Transverse colon (tissue), 4 donors: ENCODE data around the gene SLC6A11. TPM values are rescaled to one million over a fixed set of nuclear protein-coding genes. Genes with fewer than 3 reads are reported as not detected.

ENCODE experiments used
- DNase-seq: peaks from one replicate; pipeline ENCODE4 v3.0.0-alpha.2; 2019
- H3K27ac ChIP-seq, 4 donors: fragments of 200-600 bp; sonication (generic); 2 replicates each; pipeline ENCODE4 v1.5.1; 2016 to 2018; ENCODE audit warnings: inconsistent platforms in 4 of 4
- H3K27me3 ChIP-seq: fragments of 200-600 bp; sonication (generic); 2 replicates; pipeline ENCODE4 v1.5.1; 2017; ENCODE audit warnings: inconsistent platforms
- H3K36me3 ChIP-seq, 4 donors: fragments of 200-600 bp; sonication (generic); 2 replicates each; pipeline ENCODE4 v1.5.1; 2017 to 2019; ENCODE audit warnings: inconsistent platforms in 4 of 4
- H3K4me1 ChIP-seq, 4 donors: fragments of 200-600 bp; sonication (generic); 2 replicates each; pipeline ENCODE4 v1.5.1; 2017 to 2020; ENCODE audit warnings: inconsistent platforms in 4 of 4
- H3K4me3 ChIP-seq, 4 donors: fragments of 200-600 bp; sonication (generic); 1 replicate in 1 of 4; 2 replicates in 3 of 4; pipeline versions ENCODE4 v1.5.1 to v1.6.1; 2017 to 2019; ENCODE audit warnings: inconsistent platforms in 4 of 4
- H3K9me3 ChIP-seq, 2 donors: fragments of 200-600 bp; sonication (generic); 2 replicates each; pipeline ENCODE4 v1.5.1; 2017 to 2019; ENCODE audit warnings: inconsistent platforms in 2 of 2
- CTCF ChIP-seq, 5 experiments: fragments of 200-600 bp in 3 of 5; fragments of 450-650 bp in 2 of 5; sonication (generic) in 3 of 5; IDR thresholded peaks; 1 replicate in 2 of 5; 2 replicates in 3 of 5; pipeline ENCODE4 v1.5.1; 2016 to 2017; ENCODE audit warnings: antibody characterized with exemption in 5 of 5, inconsistent platforms in 3 of 5, mild to moderate bottlenecking in 2 of 5, moderate library complexity in 1 of 5
- EP300 ChIP-seq: sonication (generic); formaldehyde crosslinking; IDR thresholded peaks from one replicate; pipeline ENCODE4 v1.6.1; 2017; ENCODE audit warnings: antibody characterized with exemption, low read depth
- POLR2A ChIP-seq: fragments of 450-650 bp; IDR thresholded peaks from one replicate; pipeline ENCODE4 v1.6.1; 2016; ENCODE audit warnings: antibody characterized with exemption, mild to moderate bottlenecking, moderate library complexity
- POLR2AphosphoS5 ChIP-seq, 3 donors: sonication (generic); formaldehyde crosslinking; IDR thresholded peaks; one replicate each; pipeline ENCODE4 v1.6.1; 2016; ENCODE audit warnings: antibody characterized with exemption in 3 of 3
- WGBS, 2 donors: methylation state at CpG; one replicate each; pipeline ENCODE4 v1.1.5; 2018; ENCODE audit warnings: low coverage in 1 of 2; 5-methylcytosine and 5-hydroxymethylcytosine counted together
- in situ Hi-C, 4 donors: fragments of 200-750 bp; cut with MboI; loops; one replicate each; pipeline versions ENCODE4 v1.15.0 to v1.15.1; 2017; ENCODE audit warnings: low sequenced_read_pairs in 3 of 4, low pct_ligation_motif_present in 1 of 4, low pct_unique_long_range_greater_than_20kb in 1 of 4
- intact Hi-C: fragments of 100-400 bp; cut with DNase I; formaldehyde crosslinking; loops from one replicate; pipeline ENCODE4 v1.15.1; 2023; ENCODE audit warnings: low total_unique reads
- total RNA-seq, 4 donors: library from RNA; depleted of rRNA; stranded (reverse); fragments of >200 nt; gene quantifications; one replicate each; pipeline ENCODE4 v1.1.0, GENCODE V29; 2016

The SLC6A11 gene
- total RNA-seq, 4 donors from 2014 or later = not detected

- Histone ChIP-seq H3K9me3 (no peaks in the 10 kb centered on the region), H3K4me1 (no peaks in the 10 kb centered on the region), H3K27ac (no peak overlapping the region), H3K27me3 (no peaks in the 10 kb centered on the region), H3K4me3 (no peak overlapping the region), H3K36me3 (no peaks in the 10 kb centered on the region)
- in situ Hi-C loops (no loop called here), intact Hi-C loops (no loop called here)
- WGBS, 2 donors = 53% methylated on average over 6 of the region's 6 CpGs; no CpG with 5 or more reads in 1 of the 2 donors
- TF ChIP-seq EP300 (no peak), POLR2AphosphoS5 (IDR thresholded peaks at IDR 0.05) (no peak), POLR2A (no peak), CTCF (IDR thresholded peaks at IDR 0.05) (no peak)
- no peak for DNase-seq
These were observed 29.2 kb downstream of the SLC6A11 start for GRCh38 chr3:10845001-10845761.

- no peaks in the 10 kb centered on the region for H3K4me1 ChIP-seq
- H3K27me3 ChIP-seq = no peaks in the 10 kb centered on the region
- no peak for DNase-seq
- no peak for TF ChIP-seq CTCF (IDR thresholded peaks at IDR 0.05)
- TF ChIP-seq EP300 = no peak
- no peak for TF ChIP-seq POLR2AphosphoS5 (IDR thresholded peaks at IDR 0.05)
- no peak for TF ChIP-seq POLR2A
- H3K27ac ChIP-seq = no peak overlapping the region
- in situ Hi-C loops (no loop called here), intact Hi-C loops (no loop called here)
- H3K9me3 ChIP-seq = no peaks in the 10 kb centered on the region
- no peak overlapping the region for H3K4me3 ChIP-seq
- no peaks in the 10 kb centered on the region for H3K36me3 ChIP-seq
- WGBS, 2 donors = 63 to 100% methylated on average over 1 to 5 of the region's 5 CpGs
These were observed 30.0 kb downstream of the SLC6A11 start for GRCh38 chr3:10845839-10846656.

DNA sequence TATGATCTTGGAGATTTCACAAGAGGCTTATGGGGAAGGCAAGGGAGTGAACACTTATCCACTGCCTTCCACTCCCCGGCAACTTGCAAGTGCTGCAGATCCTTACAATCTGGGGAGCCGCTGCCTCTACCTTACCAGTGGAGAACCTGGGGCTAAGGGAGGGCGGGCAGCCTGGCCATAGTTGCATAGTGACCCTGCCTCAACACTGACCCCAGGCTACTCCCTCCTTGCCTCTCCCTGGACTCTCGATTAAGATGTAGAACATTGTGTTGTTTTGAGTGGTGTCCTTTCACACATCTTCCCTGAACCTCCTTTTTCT lies 30.6 kb downstream of the SLC6A11 start:
- Histone ChIP-seq H3K36me3 (no peaks in the 10 kb centered on the region), H3K4me3 (no peak overlapping the region), H3K9me3 (no peaks in the 10 kb centered on the region), H3K4me1 (no peaks in the 10 kb centered on the region), H3K27me3 (no peaks in the 10 kb centered on the region), H3K27ac (no peak overlapping the region)
- TF ChIP-seq EP300 (no peak), POLR2AphosphoS5 (IDR thresholded peaks at IDR 0.05) (no peak), POLR2A (no peak), CTCF (IDR thresholded peaks at IDR 0.05) (no peak)
- in situ Hi-C loops = no loop called here
- intact Hi-C loops = no loop called here
- 60 to 65% methylated on average over 1 to 4 of the region's 4 CpGs for WGBS, 2 donors
- DNase-seq = no peak

- 67 to 69% methylated on average over 1 to 3 of the region's 3 CpGs for WGBS, 2 donors
- H3K9me3 ChIP-seq = no peaks in the 10 kb centered on the region
- TF ChIP-seq POLR2AphosphoS5 (IDR thresholded peaks at IDR 0.05) = no peak
- TF ChIP-seq CTCF (IDR thresholded peaks at IDR 0.05) = no peak
- no peak for TF ChIP-seq EP300
- no peak for TF ChIP-seq POLR2A
- no peak for DNase-seq
- intact Hi-C loops (no loop called here), in situ Hi-C loops (no loop called here)
- no peak overlapping the region for H3K27ac ChIP-seq
- no peaks in the 10 kb centered on the region for H3K27me3 ChIP-seq
- no peaks in the 10 kb centered on the region for H3K4me1 ChIP-seq
- no peaks in the 10 kb centered on the region for H3K36me3 ChIP-seq
- H3K4me3 ChIP-seq = no peak overlapping the region
These were observed 32.2 kb downstream of the SLC6A11 start for GRCh38 chr3:10848261-10848660.
